Measurements from ENCODE around the gene MPZL1. TPM values are rescaled to one million over a fixed set of nuclear protein-coding genes. Genes with fewer than 3 reads are reported as not detected.

The MPZL1 gene
- total and polyA plus RNA-seq, 2 of the 13 experiments (the other 11 are each of a cell fraction or from before 2014, with no cell fraction given) = 38.0 to 68.7 TPM

DNA sequence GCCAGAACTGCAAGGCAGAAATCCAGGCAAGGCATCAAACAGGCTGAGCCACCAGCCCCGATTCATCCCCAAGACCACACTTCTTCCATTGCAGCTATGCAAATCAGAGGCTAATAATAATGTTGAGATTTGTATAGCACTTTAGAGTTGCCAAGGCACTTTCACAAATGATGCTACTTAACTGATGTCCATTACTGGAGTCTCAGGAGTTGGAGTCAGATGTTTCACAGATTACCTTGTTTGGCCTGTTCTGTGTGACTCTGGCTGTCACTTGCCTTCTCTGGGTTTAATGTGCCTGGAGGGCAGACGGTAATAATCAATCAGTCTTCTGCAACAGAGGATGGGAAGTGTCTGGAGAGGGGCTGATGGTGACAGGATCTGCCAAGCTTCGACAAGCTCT, 40.8 kb upstream of the MPZL1 start (continued):
- TF ChIP-seq, protein P1, sequence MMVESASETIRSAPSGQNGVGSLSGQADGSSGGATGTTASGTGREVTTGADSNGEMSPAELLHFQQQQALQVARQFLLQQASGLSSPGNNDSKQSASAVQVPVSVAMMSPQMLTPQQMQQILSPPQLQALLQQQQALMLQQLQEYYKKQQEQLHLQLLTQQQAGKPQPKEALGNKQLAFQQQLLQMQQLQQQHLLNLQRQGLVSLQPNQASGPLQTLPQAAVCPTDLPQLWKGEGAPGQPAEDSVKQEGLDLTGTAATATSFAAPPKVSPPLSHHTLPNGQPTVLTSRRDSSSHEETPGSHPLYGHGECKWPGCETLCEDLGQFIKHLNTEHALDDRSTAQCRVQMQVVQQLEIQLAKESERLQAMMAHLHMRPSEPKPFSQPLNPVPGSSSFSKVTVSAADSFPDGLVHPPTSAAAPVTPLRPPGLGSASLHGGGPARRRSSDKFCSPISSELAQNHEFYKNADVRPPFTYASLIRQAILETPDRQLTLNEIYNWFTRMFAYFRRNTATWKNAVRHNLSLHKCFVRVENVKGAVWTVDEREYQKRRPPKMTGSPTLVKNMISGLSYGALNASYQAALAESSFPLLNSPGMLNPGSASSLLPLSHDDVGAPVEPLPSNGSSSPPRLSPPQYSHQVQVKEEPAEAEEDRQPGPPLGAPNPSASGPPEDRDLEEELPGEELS (CRISPR knock-in tag; IDR thresholded peaks at IDR 0.05) = no peak
- TF ChIP-seq, protein P2, sequence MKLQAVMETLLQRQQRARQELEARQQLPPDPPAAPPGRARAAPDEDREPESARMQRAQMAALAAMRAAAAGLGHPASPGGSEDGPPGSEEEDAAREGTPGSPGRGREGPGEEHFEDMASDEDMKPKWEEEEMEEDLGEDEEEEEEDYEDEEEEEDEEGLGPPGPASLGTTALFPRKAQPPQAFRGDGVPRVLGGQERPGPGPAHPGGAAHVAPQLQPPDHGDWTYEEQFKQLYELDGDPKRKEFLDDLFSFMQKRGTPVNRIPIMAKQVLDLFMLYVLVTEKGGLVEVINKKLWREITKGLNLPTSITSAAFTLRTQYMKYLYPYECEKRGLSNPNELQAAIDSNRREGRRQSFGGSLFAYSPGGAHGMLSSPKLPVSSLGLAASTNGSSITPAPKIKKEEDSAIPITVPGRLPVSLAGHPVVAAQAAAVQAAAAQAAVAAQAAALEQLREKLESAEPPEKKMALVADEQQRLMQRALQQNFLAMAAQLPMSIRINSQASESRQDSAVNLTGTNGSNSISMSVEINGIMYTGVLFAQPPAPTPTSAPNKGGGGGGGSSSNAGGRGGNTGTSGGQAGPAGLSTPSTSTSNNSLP (IDR thresholded peaks at IDR 0.05; ENCODE audit: low read depth, low read length) = no peak

DNA sequence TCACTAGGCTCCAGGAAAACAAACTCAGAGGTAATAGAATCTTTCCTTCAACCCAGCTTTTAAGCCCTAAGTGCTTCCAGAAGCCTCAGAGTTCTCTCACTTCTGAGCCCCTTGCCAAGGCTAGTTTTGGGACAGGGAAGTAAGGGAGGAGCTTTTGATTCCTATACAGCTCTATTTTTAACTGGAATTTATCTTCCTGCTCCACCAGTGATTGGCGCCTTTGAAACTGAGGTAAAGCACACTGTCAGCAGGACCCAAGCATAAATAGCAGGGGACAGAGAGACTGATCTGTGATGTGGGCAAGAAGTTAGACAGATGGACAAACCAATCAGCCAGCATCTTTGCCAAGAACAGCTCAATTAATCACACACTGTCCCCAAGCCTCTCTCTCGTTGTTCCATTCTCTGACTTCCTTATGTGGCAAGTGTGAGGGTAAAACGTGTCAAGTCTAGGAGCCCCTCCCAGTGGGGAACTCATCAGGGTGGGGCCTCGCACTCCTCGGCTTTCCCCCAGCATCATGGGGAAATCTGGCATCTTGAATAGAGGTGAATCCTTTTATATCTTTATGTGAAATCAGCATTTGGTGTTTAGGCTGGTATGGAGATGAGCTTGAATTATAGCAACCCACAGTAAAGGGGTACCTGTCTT, 40.2 kb upstream of the MPZL1 start:
- no peak overlapping the region for H3K9ac ChIP-seq (ENCODE audit: insufficient read depth, low read depth, low read length)
- no TSS peak for BruUV-seq (replicated peaks)
- no peak overlapping the region for H2AFZ ChIP-seq (ENCODE audit: low read length)
- ATAC-seq = no peak
- in situ Hi-C loops (cut with HindIII; ENCODE audit: extremely low pct_ligation_motif_present, low pct_unique_long_range_greater_than_20kb) = no loop called here
- TF ChIP-seq ZNF496 (CRISPR knock-in tag; IDR thresholded peaks at IDR 0.05; ENCODE audit: insufficient replicate concordance) (no peak), EED (CRISPR knock-in tag; IDR thresholded peaks at IDR 0.05) (no peak), GATA4 (IDR thresholded peaks at IDR 0.05; ENCODE audit: borderline replicate concordance, low read depth) (no peak), SETDB1 (CRISPR knock-in tag; IDR thresholded peaks at IDR 0.05; ENCODE audit: borderline replicate concordance) (no peak), PRMT3 (CRISPR knock-in tag; IDR thresholded peaks at IDR 0.05; ENCODE audit: borderline replicate concordance, low read depth) (no peak), MZF1 (CRISPR knock-in tag; IDR thresholded peaks at IDR 0.05; ENCODE audit: borderline replicate concordance) (no peak), PHF20 (CRISPR knock-in tag; IDR thresholded peaks at IDR 0.05) (no peak)
- TF ChIP-seq, protein P3, sequence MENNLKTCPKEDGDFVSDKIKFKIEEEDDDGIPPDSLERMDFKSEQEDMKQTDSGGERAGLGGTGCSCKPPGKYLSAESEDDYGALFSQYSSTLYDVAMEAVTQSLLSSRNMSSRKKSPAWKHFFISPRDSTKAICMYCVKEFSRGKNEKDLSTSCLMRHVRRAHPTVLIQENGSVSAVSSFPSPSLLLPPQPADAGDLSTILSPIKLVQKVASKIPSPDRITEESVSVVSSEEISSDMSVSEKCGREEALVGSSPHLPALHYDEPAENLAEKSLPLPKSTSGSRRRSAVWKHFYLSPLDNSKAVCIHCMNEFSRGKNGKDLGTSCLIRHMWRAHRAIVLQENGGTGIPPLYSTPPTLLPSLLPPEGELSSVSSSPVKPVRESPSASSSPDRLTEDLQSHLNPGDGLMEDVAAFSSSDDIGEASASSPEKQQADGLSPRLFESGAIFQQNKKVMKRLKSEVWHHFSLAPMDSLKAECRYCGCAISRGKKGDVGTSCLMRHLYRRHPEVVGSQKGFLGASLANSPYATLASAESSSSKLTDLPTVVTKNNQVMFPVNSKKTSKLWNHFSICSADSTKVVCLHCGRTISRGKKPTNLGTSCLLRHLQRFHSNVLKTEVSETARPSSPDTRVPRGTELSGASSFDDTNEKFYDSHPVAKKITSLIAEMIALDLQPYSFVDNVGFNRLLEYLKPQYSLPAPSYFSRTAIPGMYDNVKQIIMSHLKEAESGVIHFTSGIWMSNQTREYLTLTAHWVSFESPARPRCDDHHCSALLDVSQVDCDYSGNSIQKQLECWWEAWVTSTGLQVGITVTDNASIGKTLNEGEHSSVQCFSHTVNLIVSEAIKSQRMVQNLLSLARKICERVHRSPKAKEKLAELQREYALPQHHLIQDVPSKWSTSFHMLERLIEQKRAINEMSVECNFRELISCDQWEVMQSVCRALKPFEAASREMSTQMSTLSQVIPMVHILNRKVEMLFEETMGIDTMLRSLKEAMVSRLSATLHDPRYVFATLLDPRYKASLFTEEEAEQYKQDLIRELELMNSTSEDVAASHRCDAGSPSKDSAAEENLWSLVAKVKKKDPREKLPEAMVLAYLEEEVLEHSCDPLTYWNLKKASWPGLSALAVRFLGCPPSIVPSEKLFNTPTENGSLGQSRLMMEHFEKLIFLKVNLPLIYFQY (CRISPR knock-in tag; IDR thresholded peaks at IDR 0.05; ENCODE audit: borderline replicate concordance) = no peak
- TF ChIP-seq, protein P4, sequence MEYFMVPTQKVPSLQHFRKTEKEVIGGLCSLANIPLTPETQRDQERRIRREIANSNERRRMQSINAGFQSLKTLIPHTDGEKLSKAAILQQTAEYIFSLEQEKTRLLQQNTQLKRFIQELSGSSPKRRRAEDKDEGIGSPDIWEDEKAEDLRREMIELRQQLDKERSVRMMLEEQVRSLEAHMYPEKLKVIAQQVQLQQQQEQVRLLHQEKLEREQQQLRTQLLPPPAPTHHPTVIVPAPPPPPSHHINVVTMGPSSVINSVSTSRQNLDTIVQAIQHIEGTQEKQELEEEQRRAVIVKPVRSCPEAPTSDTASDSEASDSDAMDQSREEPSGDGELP (IDR thresholded peaks at IDR 0.05; ENCODE audit: borderline replicate concordance, low read depth) = no peak
- H3K4me2 ChIP-seq (ENCODE audit: low read depth, low read length) = no peak overlapping the region
- H3K79me2 ChIP-seq (ENCODE audit: insufficient read depth, low read length) = no peaks in the 10 kb centered on the region
- H3K36me3 ChIP-seq (replicated peaks in 1 of 2; ENCODE audit: control insufficient read depth in 1 of 2, insufficient read depth in 2 of 2, low read length in 2 of 2) = no peaks in the 10 kb centered on the region
- POLR2A ChIA-PET = no interaction called here
- FAIRE-seq = no peak
- no peak overlapping the region for H3K4me3 ChIP-seq (replicated peaks in 1 of 3; ENCODE audit: insufficient read depth in 1 of 3, low read depth in 2 of 3, low read length in 3 of 3)
- intact Hi-C loops (cut with micrococcal nuclease; ENCODE audit: unreplicated experiment) = no loop called here
- H3K27me3 ChIP-seq (ENCODE audit: control insufficient read depth in 1 of 2, insufficient read depth in 2 of 2, low read length in 2 of 2) = peaks cover 0 to 16% of the 10 kb centered on the region in 2 experiments; a peak in 3 of 5 replicates
- no peak for DNase-seq (ENCODE audit: low spot score)
- peaks cover 15% of the 10 kb centered on the region for H3K4me1 ChIP-seq (ENCODE audit: insufficient read depth, low read length)
- 10% methylated on average over 5 of the region's 5 CpGs for WGBS (ENCODE audit: low lambda C conversion rate)
- H3K9me3 ChIP-seq (ENCODE audit: low read length) = no peaks in the 10 kb centered on the region
- no peak overlapping the region for H3K27ac ChIP-seq (ENCODE audit: extremely low read length, insufficient read depth, low read length)
- CTCF ChIA-PET (ENCODE audit: low intra/inter-chr PET ratio, low total read pairs) = no interaction called here
- H4K20me1 ChIP-seq (ENCODE audit: insufficient read depth, low read length) = no peaks in the 10 kb centered on the region
